GDM1 (cell line): Measurements from ENCODE around the gene PDLIM5.
A peak's percentile ranks its signal among the peaks of the same experiment; 100 is the strongest.
"Not testable (repeated sequence)": the region's sequence is repeated elsewhere in the genome, so short reads cannot be mapped to it uniquely, and the experiment has no call there.

Source experiments
- DNase-seq: peaks from one replicate; lab custom pipeline; 2025; lab: John Stamatoyannopoulos, UW

The PDLIM5 gene

GRCh38 chr4:94530073-94530472 is 78.3 kb downstream of the PDLIM5 start:
- DNase-seq, result no peak

GRCh38 chr4:94531991-94532789 is 80.4 kb downstream of the PDLIM5 start:
- no peak for DNase-seq

- no peak for DNase-seq
Observed at GRCh38 chr4:94533405-94534223, 81.9 kb downstream of the PDLIM5 start.

GRCh38 chr4:94534401-94535312 is 82.9 kb downstream of the PDLIM5 start:
- DNase-seq, result peak; percentile 2

GRCh38 chr4:94536049-94536448 is 84.3 kb downstream of the PDLIM5 start:
- DNase-seq, result no peak

GRCh38 chr4:94536649-94537469 is 85.1 kb downstream of the PDLIM5 start:
- DNase-seq, result no peak

- DNase-seq, result no peak
Observed at GRCh38 chr4:94537921-94538628, 86.3 kb downstream of the PDLIM5 start.

- DNase-seq, result no peak
Observed at GRCh38 chr4:94540476-94540875, 88.7 kb downstream of the PDLIM5 start.

- DNase-seq, result no peak
Observed at GRCh38 chr4:94544811-94545210, 93.1 kb downstream of the PDLIM5 start.

- no peak for DNase-seq
Observed at GRCh38 chr4:94545296-94545695, 93.6 kb downstream of the PDLIM5 start.

- no peak for DNase-seq
Observed at GRCh38 chr4:94546949-94547348, 95.2 kb downstream of the PDLIM5 start.

GRCh38 chr4:94548571-94548970 is 96.8 kb downstream of the PDLIM5 start:
- DNase-seq, result no peak

- no peak for DNase-seq
Observed at GRCh38 chr4:94550352-94550751, 98.6 kb downstream of the PDLIM5 start.

- no peak for DNase-seq
Observed at GRCh38 chr4:94550851-94551250, 99.1 kb downstream of the PDLIM5 start.

GRCh38 chr4:94551643-94552564 is 100.2 kb downstream of the PDLIM5 start:
- DNase-seq, result no peak

GRCh38 chr4:94556047-94556446 is 104.3 kb downstream of the PDLIM5 start:
- DNase-seq, result not testable (repeated sequence)

- not testable (repeated sequence) for DNase-seq
Observed at GRCh38 chr4:94557632-94558031, 105.9 kb downstream of the PDLIM5 start.

GRCh38 chr4:94558392-94558904 is 106.7 kb downstream of the PDLIM5 start:
- no peak for DNase-seq

GRCh38 chr4:94559351-94559806 is 107.6 kb downstream of the PDLIM5 start:
- DNase-seq, result no peak
